HG03558 (cell line): ENCODE results near the gene PGF.
"Not testable (repeated sequence)": the region's sequence is repeated elsewhere in the genome, so short reads cannot be mapped to it uniquely, and the experiment has no call there.

Source experiments
- ATAC-seq: cut with Tn5 transposase; IDR thresholded peaks from one replicate; pipeline ENCODE4 v1.9.1; 2021; ENCODE audit warnings: moderate number of reproducible peaks; ENCODE audit not compliant: unreplicated experiment; ENCODE audit errors: extremely low read depth

The PGF gene

GRCh38 chr14:74955229-74956026 is at the start of gene PGF:
PGF (minus strand) TSS chr14:74955597; CDS start chr14:74955242, 355 bp downstream.
- ATAC-seq: no peak

GRCh38 chr14:75003250-75004027 is 48.0 kb upstream of the PGF start:
- no peak for ATAC-seq

- ATAC-seq: peak; percentile 93
Observed at GRCh38 chr14:75002392-75003249, 47.2 kb upstream of the PGF start, which contains the start of gene EIF2B2. EIF2B2 (plus strand) TSS chr14:75002921; CDS start chr14:75002991, 70 bp downstream.

GRCh38 chr14:75001899-75002298 is 46.5 kb upstream of the PGF start:
- ATAC-seq: no peak

GRCh38 chr14:75001261-75001660 is 45.9 kb upstream of the PGF start:
- ATAC-seq: no peak

GRCh38 chr14:74995781-74996180 is 40.4 kb upstream of the PGF start:
- not testable (repeated sequence) for ATAC-seq

- not testable (repeated sequence) for ATAC-seq
Observed at GRCh38 chr14:74994182-74994581, 38.8 kb upstream of the PGF start.

- ATAC-seq: no peak
Observed at GRCh38 chr14:74988993-74989392, 33.6 kb upstream of the PGF start.

GRCh38 chr14:74988131-74988530 is 32.7 kb upstream of the PGF start:
- no peak for ATAC-seq

- ATAC-seq: no peak
Observed at GRCh38 chr14:74985806-74986205, 30.4 kb upstream of the PGF start.

- ATAC-seq: no peak
Observed at GRCh38 chr14:74985028-74985310, 29.6 kb upstream of the PGF start.

- no peak for ATAC-seq
Observed at GRCh38 chr14:74984236-74985027, 29.0 kb upstream of the PGF start.

- ATAC-seq: no peak
Observed at GRCh38 chr14:74983343-74983742, 27.9 kb upstream of the PGF start.

- no peak for ATAC-seq
Observed at GRCh38 chr14:74982661-74983060, 27.3 kb upstream of the PGF start.

- no peak for ATAC-seq
Observed at GRCh38 chr14:74981833-74982232, 26.4 kb upstream of the PGF start.

GRCh38 chr14:74981462-74981782 is 26.0 kb upstream of the PGF start:
- no peak for ATAC-seq

GRCh38 chr14:74980731-74981461 is 25.5 kb upstream of the PGF start:
- ATAC-seq: no peak

- no peak for ATAC-seq
Observed at GRCh38 chr14:74980398-74980730, 25.0 kb upstream of the PGF start.
